GM12878 (cell line): ENCODE results near the gene IGF1R. TPM values are rescaled to one million over a fixed set of nuclear protein-coding genes. Genes with fewer than 3 reads are reported as not detected.

Experiments
- ATF7 ChIP-seq: fragments of 450-650 bp; IDR thresholded peaks from 2 replicates; pipeline ENCODE4 v1.6.1; 2016; ENCODE audit warnings: low read depth, mild to moderate bottlenecking
- BMI1 ChIP-seq: fragments of 450-650 bp; IDR thresholded peaks from 2 replicates; pipeline ENCODE4 v1.6.1; 2016; ENCODE audit warnings: mild to moderate bottlenecking, moderate library complexity, borderline replicate concordance
- CBX3 ChIP-seq: fragments of 200-600 bp; sonication (generic); IDR thresholded peaks from 2 replicates; pipeline ENCODE4 v1.6.1; 2016; ENCODE audit warnings: low read depth, borderline replicate concordance
- CEBPB ChIP-seq, 2 experiments: fragments of 150-350 bp in 1 of 2; IDR thresholded peaks; 2 replicates each; pipeline ENCODE4 v1.6.1; 2012 to 2014; ENCODE audit warnings: low read depth in 2 of 2, low read length in 2 of 2, borderline replicate concordance in 1 of 2, inconsistent platforms in 1 of 2
- DPF2 ChIP-seq: fragments of 450-650 bp; IDR thresholded peaks from 2 replicates; pipeline ENCODE4 v1.6.1; 2017; ENCODE audit warnings: mild to moderate bottlenecking
- EGR1 ChIP-seq, 2 experiments: IDR thresholded peaks; 1 replicate in 1 of 2; 2 replicates in 1 of 2; pipeline ENCODE4 v1.6.1; 2011 to 2012; ENCODE audit warnings: low read depth in 2 of 2, low read length in 2 of 2, borderline replicate concordance in 1 of 2, mild to moderate bottlenecking in 1 of 2, moderate library complexity in 1 of 2
- ESRRA ChIP-seq: IDR thresholded peaks from 2 replicates; pipeline ENCODE4 v1.6.1; 2012; ENCODE audit warnings: mild to moderate bottlenecking, low read length, improper control_type of control experiment
- ETV6 ChIP-seq, 2 experiments: fragments of 450-650 bp in 1 of 2; IDR thresholded peaks in 1 of 2; conservative IDR thresholded peaks in 1 of 2; 2 replicates each; pipeline ENCODE4 v1.6.1; 2014; ENCODE audit warnings: antibody characterized with exemption in 1 of 2, borderline replicate concordance in 1 of 2, low read depth in 1 of 2, mild to moderate bottlenecking in 1 of 2, moderate library complexity in 1 of 2
- EZH2 ChIP-seq: IDR thresholded peaks from 2 replicates; pipeline ENCODE4 v1.6.1; 2012; ENCODE audit warnings: low read depth, mild to moderate bottlenecking, control low read depth, inconsistent platforms, low read length, borderline replicate concordance; ENCODE audit not compliant: control insufficient read depth
- HCFC1 ChIP-seq: fragments of 150-350 bp; IDR thresholded peaks from 2 replicates; pipeline ENCODE4 v1.6.1; 2014; ENCODE audit warnings: low read length
- HDGF ChIP-seq: fragments of 450-650 bp; IDR thresholded peaks from 2 replicates; pipeline ENCODE4 v1.6.1; 2016; ENCODE audit warnings: antibody characterized with exemption
- IKZF1 ChIP-seq: fragments of 450-650 bp; conservative IDR thresholded peaks from 2 replicates; pipeline ENCODE4 v1.6.1; 2017; ENCODE audit warnings: antibody characterized with exemption, mild to moderate bottlenecking
- KDM1A ChIP-seq: fragments of 200-600 bp; sonication (generic); IDR thresholded peaks from 2 replicates; pipeline ENCODE4 v1.6.1; 2016; ENCODE audit warnings: borderline replicate concordance
- MTA2 ChIP-seq: fragments of 450-650 bp; IDR thresholded peaks from 2 replicates; pipeline ENCODE4 v1.6.1; 2016; ENCODE audit warnings: low read depth, mild to moderate bottlenecking, moderate library complexity
- NR2F1 ChIP-seq: fragments of 450-650 bp; conservative IDR thresholded peaks from 2 replicates; pipeline ENCODE4 v1.6.1; 2017; ENCODE audit warnings: mild to moderate bottlenecking
- POLR2AphosphoS2 ChIP-seq: IDR thresholded peaks from 2 replicates; pipeline ENCODE4 v1.6.1; 2011; ENCODE audit warnings: low read depth, mild to moderate bottlenecking, low read length, improper control_type of control experiment, moderate library complexity
- RBBP5 ChIP-seq: fragments of 200-600 bp; sonication (generic); conservative IDR thresholded peaks from 2 replicates; pipeline ENCODE4 v1.6.1; 2016
- SUPT20H ChIP-seq: IDR thresholded peaks from 2 replicates; pipeline ENCODE4 v1.6.1; 2011; ENCODE audit warnings: low read depth, mild to moderate bottlenecking, low read length, moderate library complexity, borderline replicate concordance; ENCODE audit not compliant: control insufficient read depth
- TAF1 ChIP-seq: IDR thresholded peaks from 2 replicates; pipeline ENCODE4 v1.6.1; 2011; ENCODE audit warnings: mild to moderate bottlenecking, low read depth, low read length, borderline replicate concordance
- TCF12 ChIP-seq: IDR thresholded peaks from 2 replicates; pipeline ENCODE4 v1.6.1; 2011; ENCODE audit warnings: low read depth, mild to moderate bottlenecking, low read length
- ZNF24 ChIP-seq: fragments of 450-650 bp; IDR thresholded peaks from 2 replicates; pipeline ENCODE4 v1.6.1; 2017; ENCODE audit warnings: antibody characterized with exemption, mild to moderate bottlenecking
- polyA plus RNA-seq, 11 experiments: library from polyadenylated mRNA; depleted of rRNA in 4 of 11; unstranded in 6 of 11; stranded (reverse) in 5 of 11; fragments of >200 nt; fragmentation: Nextera tagmentation in 4 of 11; fragmentation: Illumina TruSeq in 1 of 11; extraction: Ambion mirVana in 4 of 11; extraction: Trizol in 1 of 11; gene quantifications; 1 replicate in 1 of 11; 2 replicates in 10 of 11; pipeline versions ENCODE4 v1.2.1 to v1.2.3, GENCODE V29; 2011 to 2016; ENCODE audit warnings: inconsistent platforms in 2 of 11, missing spikeins in 2 of 11, low read depth in 1 of 11
- total RNA-seq, 4 experiments: library from RNA; depleted of rRNA in 3 of 4; stranded (reverse); fragments of >200 nt in 3 of 4; fragmentation: Illumina TruSeq in 1 of 4; extraction: Trizol in 1 of 4; gene quantifications; 2 replicates each; pipeline versions ENCODE4 v1.2.1 to v1.2.3, GENCODE V29; 2013 to 2021
- TF ChIP-seq, protein P1 (sequence below): IDR thresholded peaks from 2 replicates; pipeline ENCODE4 v1.6.1; 2012; ENCODE audit warnings: improper control_type of control experiment, low read depth, low read length; ENCODE audit not compliant: insufficient replicate concordance

Gene IGF1R
- total and polyA plus RNA-seq, 10 of the 15 experiments (the other 5 are each of a cell fraction or from before 2014, with no cell fraction given): 0.03 to 2.7 (median 0.66) TPM

GRCh38 chr15:98952381-98952803, 304.1 kb downstream of the IGF1R start (continued):
- 0 out of 2 replicates have a peak, but pooled peaks have one; percentile 40 for TF ChIP-seq ZNF24
- TF ChIP-seq HDGF: no peak
- 0 out of 3 replicates have a peak, but pooled peaks of 1 of the 2 experiments have one; percentile 12 for TF ChIP-seq EGR1 (IDR thresholded peaks at IDR 0.05; ENCODE audit: borderline replicate concordance in 1 of 2, low read depth in 2 of 2, low read length in 2 of 2)
- no peak for TF ChIP-seq HCFC1
- peak; percentile 79 for TF ChIP-seq ATF7
- no peak for TF ChIP-seq CEBPB (IDR thresholded peaks at IDR 0.05; ENCODE audit: borderline replicate concordance in 1 of 2, low read depth in 2 of 2, low read length in 2 of 2)
- no peak; the same call in 1 of the 2 replicates for TF ChIP-seq BMI1
- TF ChIP-seq IKZF1: peak; percentile 54
- no peak; the same call in 1 of the 2 replicates for TF ChIP-seq DPF2
- no peak for TF ChIP-seq ESRRA
- TF ChIP-seq, protein P1, sequence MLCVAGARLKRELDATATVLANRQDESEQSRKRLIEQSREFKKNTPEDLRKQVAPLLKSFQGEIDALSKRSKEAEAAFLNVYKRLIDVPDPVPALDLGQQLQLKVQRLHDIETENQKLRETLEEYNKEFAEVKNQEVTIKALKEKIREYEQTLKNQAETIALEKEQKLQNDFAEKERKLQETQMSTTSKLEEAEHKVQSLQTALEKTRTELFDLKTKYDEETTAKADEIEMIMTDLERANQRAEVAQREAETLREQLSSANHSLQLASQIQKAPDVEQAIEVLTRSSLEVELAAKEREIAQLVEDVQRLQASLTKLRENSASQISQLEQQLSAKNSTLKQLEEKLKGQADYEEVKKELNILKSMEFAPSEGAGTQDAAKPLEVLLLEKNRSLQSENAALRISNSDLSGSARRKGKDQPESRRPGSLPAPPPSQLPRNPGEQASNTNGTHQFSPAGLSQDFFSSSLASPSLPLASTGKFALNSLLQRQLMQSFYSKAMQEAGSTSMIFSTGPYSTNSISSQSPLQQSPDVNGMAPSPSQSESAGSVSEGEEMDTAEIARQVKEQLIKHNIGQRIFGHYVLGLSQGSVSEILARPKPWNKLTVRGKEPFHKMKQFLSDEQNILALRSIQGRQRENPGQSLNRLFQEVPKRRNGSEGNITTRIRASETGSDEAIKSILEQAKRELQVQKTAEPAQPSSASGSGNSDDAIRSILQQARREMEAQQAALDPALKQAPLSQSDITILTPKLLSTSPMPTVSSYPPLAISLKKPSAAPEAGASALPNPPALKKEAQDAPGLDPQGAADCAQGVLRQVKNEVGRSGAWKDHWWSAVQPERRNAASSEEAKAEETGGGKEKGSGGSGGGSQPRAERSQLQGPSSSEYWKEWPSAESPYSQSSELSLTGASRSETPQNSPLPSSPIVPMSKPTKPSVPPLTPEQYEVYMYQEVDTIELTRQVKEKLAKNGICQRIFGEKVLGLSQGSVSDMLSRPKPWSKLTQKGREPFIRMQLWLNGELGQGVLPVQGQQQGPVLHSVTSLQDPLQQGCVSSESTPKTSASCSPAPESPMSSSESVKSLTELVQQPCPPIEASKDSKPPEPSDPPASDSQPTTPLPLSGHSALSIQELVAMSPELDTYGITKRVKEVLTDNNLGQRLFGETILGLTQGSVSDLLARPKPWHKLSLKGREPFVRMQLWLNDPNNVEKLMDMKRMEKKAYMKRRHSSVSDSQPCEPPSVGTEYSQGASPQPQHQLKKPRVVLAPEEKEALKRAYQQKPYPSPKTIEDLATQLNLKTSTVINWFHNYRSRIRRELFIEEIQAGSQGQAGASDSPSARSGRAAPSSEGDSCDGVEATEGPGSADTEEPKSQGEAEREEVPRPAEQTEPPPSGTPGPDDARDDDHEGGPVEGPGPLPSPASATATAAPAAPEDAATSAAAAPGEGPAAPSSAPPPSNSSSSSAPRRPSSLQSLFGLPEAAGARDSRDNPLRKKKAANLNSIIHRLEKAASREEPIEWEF: peak; percentile 95
- TF ChIP-seq MTA2: peak; percentile 82
- TF ChIP-seq TCF12: peak; percentile 94
- no peak for TF ChIP-seq RBBP5
- TF ChIP-seq EZH2: no peak
- no peak for TF ChIP-seq POLR2AphosphoS2
- no peak for TF ChIP-seq KDM1A
- no peak for TF ChIP-seq TAF1
- no peak for TF ChIP-seq CBX3
- no peak for TF ChIP-seq SUPT20H
- peak; percentile 34; the same call in 1 of the 2 replicates for TF ChIP-seq NR2F1
- TF ChIP-seq ETV6 (conservative IDR thresholded peaks at IDR 0.05 in 1 of 2, IDR thresholded peaks at IDR 0.05 in 1 of 2; ENCODE audit: borderline replicate concordance in 1 of 2, low read depth in 1 of 2): peak in 1 of 2 experiments; percentile 69; a peak in 1 of 4 replicates
